ENCODE measurements around the gene STRA6. TPM values are rescaled to one million over a fixed set of nuclear protein-coding genes. Genes with fewer than 3 reads are reported as not detected.

Gene STRA6
- total RNA-seq, 4 donors from 2014 or later: 0.76 to 2.2 (median 1.5) TPM; not detected in 1

GRCh38 chr15:74130155-74130848 is 72.3 kb downstream of the STRA6 start, which contains the start of gene ISLR2:
Gene ISLR2, plus strand, starts transcription at chr15:74130586. Its CDS starts 2,169 bp downstream, at chr15:74132755.
- H3K4me3 ChIP-seq: peak within 1 kb of the TSS in 2 of 4 donors; percentile 19 to 63
- intact Hi-C loops (cut with DNase I): no loop called here
- no peaks in the 10 kb centered on the region for H3K9me3 ChIP-seq
- no peak for DNase-seq
- peaks cover 27 to 100% (median 61%) of the 10 kb centered on the region in 4 donors for H3K27me3 ChIP-seq
- H3K36me3 ChIP-seq: no peaks in the 10 kb centered on the region
- 2 to 4% methylated on average over 15 to 21 of the region's 53 CpGs for WGBS, 2 donors
- no peak within 1 kb of the TSS for H3K27ac ChIP-seq
- no peak for TF ChIP-seq POLR2A (IDR thresholded peaks at IDR 0.05)
- TF ChIP-seq, protein P1, sequence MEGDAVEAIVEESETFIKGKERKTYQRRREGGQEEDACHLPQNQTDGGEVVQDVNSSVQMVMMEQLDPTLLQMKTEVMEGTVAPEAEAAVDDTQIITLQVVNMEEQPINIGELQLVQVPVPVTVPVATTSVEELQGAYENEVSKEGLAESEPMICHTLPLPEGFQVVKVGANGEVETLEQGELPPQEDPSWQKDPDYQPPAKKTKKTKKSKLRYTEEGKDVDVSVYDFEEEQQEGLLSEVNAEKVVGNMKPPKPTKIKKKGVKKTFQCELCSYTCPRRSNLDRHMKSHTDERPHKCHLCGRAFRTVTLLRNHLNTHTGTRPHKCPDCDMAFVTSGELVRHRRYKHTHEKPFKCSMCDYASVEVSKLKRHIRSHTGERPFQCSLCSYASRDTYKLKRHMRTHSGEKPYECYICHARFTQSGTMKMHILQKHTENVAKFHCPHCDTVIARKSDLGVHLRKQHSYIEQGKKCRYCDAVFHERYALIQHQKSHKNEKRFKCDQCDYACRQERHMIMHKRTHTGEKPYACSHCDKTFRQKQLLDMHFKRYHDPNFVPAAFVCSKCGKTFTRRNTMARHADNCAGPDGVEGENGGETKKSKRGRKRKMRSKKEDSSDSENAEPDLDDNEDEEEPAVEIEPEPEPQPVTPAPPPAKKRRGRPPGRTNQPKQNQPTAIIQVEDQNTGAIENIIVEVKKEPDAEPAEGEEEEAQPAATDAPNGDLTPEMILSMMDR (IDR thresholded peaks at IDR 0.05): no peak
- peaks cover 18 to 69% (median 33%) of the 10 kb centered on the region in 3 donors for H3K4me1 ChIP-seq

GRCh38 chr15:74129586-74130154 is 72.9 kb downstream of the STRA6 start:
- intact Hi-C loops (cut with DNase I): loop anchor here (5.0 kb wide), 2 partner anchors 173 to 193 kb away; no protein-coding TSS in a partner anchor
- Histone ChIP-seq H3K4me1 (peaks cover 18 to 63% (median 31%) of the 10 kb centered on the region in 3 donors), H3K9me3 (no peaks in the 10 kb centered on the region), H3K27ac (no peak overlapping the region), H3K27me3 (peaks cover 27 to 100% (median 54%) of the 10 kb centered on the region in 4 donors), H3K4me3 (peak overlapping the region in 2 of 4 donors; percentile 19 to 63), H3K36me3 (no peaks in the 10 kb centered on the region)
- TF ChIP-seq, protein P1 (IDR thresholded peaks at IDR 0.05): no peak
- TF ChIP-seq POLR2A (IDR thresholded peaks at IDR 0.05): no peak
- DNase-seq: no peak
- WGBS, 2 donors: 0 to 4% methylated on average over 12 to 15 of the region's 40 CpGs

Small RNA genes within 50 kb of the gene (small RNA-seq; reads per million reads assigned to genes)
- 0 reads per million in 4 donors for gene RF00017

Other genes with a start within 250 kb of the STRA6 start
- 10 to 100 TPM in 2 of 4 donors, 1 to 10 TPM in 2; 8.3 to 14.8 (median 11.1) TPM for gene STOML1, start 210.5 kb downstream of the STRA6 start, total RNA-seq
- 10 to 100 TPM; 34.0 to 52.3 (median 44.5) TPM for gene PML, start 208.1 kb downstream of the STRA6 start, total RNA-seq
- gene GOLGA6A, start 120.2 kb downstream of the STRA6 start, total RNA-seq: not detected
- gene ISLR2, start 72.2 kb downstream of the STRA6 start, total RNA-seq: under 1 TPM in 2 of 4 donors, not detected in 2; 0.13 to 0.76 TPM
- 10 to 100 TPM in 2 of 4 donors, 1 to 10 TPM in 1, under 1 TPM in 1; 0.91 to 38.0 (median 11.0) TPM for gene ISLR, start 29.1 kb downstream of the STRA6 start, total RNA-seq
- not detected for gene CCDC33, start 33.5 kb upstream of the STRA6 start, total RNA-seq
- 10 to 100 TPM in 2 of 4 donors, 1 to 10 TPM in 2; 1.3 to 17.0 (median 9.5) TPM for gene CYP11A1, start 164.9 kb upstream of the STRA6 start, total RNA-seq
- gene SEMA7A, start 231.2 kb upstream of the STRA6 start, total RNA-seq: 1 to 10 TPM; 1.2 to 7.5 (median 2.9) TPM

Data from esophagus squamous epithelium (tissue), 5 donors.